ENCODE measurements around the gene MARCO.

DNA sequence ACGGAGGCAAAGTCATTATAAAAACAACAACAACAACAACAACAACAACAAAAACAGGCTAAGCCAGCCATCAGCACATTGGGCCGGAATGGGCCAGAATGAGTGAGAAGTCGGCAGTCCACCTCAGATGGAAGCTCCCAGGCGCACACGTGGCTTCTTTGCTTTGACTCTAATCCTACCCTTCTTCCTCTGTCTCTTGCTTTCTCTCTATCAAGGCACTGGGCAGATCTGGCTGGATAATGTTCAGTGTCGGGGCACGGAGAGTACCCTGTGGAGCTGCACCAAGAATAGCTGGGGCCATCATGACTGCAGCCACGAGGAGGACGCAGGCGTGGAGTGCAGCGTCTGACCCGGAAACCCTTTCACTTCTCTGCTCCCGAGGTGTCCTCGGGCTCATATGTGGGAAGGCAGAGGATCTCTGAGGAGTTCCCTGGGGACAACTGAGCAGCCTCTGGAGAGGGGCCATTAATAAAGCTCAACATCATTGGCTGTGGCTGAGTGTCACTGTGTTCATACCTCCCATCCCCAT is 52.2 kb downstream of the MARCO start:
- TF ChIP-seq POLR2A (IDR thresholded peaks at IDR 0.05) (no peak), POLR2AphosphoS5 (IDR thresholded peaks at IDR 0.05; ENCODE audit: insufficient read depth in 1 of 2, low read depth in 1 of 2) (no peak)
- TF ChIP-seq, protein P1, sequence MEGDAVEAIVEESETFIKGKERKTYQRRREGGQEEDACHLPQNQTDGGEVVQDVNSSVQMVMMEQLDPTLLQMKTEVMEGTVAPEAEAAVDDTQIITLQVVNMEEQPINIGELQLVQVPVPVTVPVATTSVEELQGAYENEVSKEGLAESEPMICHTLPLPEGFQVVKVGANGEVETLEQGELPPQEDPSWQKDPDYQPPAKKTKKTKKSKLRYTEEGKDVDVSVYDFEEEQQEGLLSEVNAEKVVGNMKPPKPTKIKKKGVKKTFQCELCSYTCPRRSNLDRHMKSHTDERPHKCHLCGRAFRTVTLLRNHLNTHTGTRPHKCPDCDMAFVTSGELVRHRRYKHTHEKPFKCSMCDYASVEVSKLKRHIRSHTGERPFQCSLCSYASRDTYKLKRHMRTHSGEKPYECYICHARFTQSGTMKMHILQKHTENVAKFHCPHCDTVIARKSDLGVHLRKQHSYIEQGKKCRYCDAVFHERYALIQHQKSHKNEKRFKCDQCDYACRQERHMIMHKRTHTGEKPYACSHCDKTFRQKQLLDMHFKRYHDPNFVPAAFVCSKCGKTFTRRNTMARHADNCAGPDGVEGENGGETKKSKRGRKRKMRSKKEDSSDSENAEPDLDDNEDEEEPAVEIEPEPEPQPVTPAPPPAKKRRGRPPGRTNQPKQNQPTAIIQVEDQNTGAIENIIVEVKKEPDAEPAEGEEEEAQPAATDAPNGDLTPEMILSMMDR (IDR thresholded peaks at IDR 0.05) = no peak

Data from vagina (tissue), 2 donors.